ENCODE measurements around the gene SCN8A. TPM values are rescaled to one million over a fixed set of nuclear protein-coding genes. Genes with fewer than 3 reads are reported as not detected.

SCN8A gene
- total RNA-seq, 1 donor from 2014 or later = 1.3 TPM

GRCh38 chr12:51686727-51687126 is 95.7 kb downstream of the SCN8A start:
- H3K27me3 ChIP-seq (ENCODE audit: control insufficient read depth, insufficient read depth, low read length) = no peaks in the 10 kb centered on the region
- no peak for DNase-seq (ENCODE audit: low read depth)
- no peak overlapping the region for H3K4me3 ChIP-seq (ENCODE audit: low read depth, low read length)
- TF ChIP-seq, protein P1, sequence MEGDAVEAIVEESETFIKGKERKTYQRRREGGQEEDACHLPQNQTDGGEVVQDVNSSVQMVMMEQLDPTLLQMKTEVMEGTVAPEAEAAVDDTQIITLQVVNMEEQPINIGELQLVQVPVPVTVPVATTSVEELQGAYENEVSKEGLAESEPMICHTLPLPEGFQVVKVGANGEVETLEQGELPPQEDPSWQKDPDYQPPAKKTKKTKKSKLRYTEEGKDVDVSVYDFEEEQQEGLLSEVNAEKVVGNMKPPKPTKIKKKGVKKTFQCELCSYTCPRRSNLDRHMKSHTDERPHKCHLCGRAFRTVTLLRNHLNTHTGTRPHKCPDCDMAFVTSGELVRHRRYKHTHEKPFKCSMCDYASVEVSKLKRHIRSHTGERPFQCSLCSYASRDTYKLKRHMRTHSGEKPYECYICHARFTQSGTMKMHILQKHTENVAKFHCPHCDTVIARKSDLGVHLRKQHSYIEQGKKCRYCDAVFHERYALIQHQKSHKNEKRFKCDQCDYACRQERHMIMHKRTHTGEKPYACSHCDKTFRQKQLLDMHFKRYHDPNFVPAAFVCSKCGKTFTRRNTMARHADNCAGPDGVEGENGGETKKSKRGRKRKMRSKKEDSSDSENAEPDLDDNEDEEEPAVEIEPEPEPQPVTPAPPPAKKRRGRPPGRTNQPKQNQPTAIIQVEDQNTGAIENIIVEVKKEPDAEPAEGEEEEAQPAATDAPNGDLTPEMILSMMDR (IDR thresholded peaks at IDR 0.05; ENCODE audit: insufficient read depth, low read length, poor library complexity, severe bottlenecking) = no peak
- H3K36me3 ChIP-seq (ENCODE audit: control insufficient read depth, insufficient read depth, low read length) = no peaks in the 10 kb centered on the region

GRCh38 chr12:51687177-51687576 is 96.1 kb downstream of the SCN8A start:
- DNase-seq (ENCODE audit: low read depth) = no peak
- Histone ChIP-seq H3K27me3 (ENCODE audit: control insufficient read depth, insufficient read depth, low read length) (no peaks in the 10 kb centered on the region), H3K36me3 (ENCODE audit: control insufficient read depth, insufficient read depth, low read length) (no peaks in the 10 kb centered on the region), H3K4me3 (ENCODE audit: low read depth, low read length) (no peak overlapping the region)
- TF ChIP-seq, protein P1 (IDR thresholded peaks at IDR 0.05; ENCODE audit: insufficient read depth, low read length, poor library complexity, severe bottlenecking) = no peak

DNA sequence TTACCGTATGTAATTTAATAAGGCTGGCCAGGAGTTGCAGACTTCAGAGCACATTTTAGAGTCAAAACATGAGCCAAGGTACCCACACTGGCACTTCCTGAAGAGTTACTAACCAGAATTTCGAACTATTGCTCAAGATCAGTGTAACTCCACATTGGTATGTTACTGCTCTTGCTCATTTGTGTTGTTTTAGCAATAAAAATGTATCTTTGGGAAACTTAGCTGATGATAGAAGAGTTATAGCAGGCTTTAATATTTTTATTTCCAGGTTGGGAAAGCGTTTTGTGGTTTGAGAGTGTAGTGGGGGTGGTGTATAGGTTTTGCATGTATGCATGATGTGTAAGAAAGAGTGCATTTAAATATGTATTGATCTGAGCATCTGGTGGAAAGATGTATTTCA is 96.6 kb downstream of the SCN8A start:
- Histone ChIP-seq H3K4me3 (ENCODE audit: low read depth, low read length) (no peak overlapping the region), H3K36me3 (ENCODE audit: control insufficient read depth, insufficient read depth, low read length) (no peaks in the 10 kb centered on the region), H3K27me3 (ENCODE audit: control insufficient read depth, insufficient read depth, low read length) (no peaks in the 10 kb centered on the region)
- TF ChIP-seq, protein P1 (IDR thresholded peaks at IDR 0.05; ENCODE audit: insufficient read depth, low read length, poor library complexity, severe bottlenecking) = no peak
- DNase-seq (ENCODE audit: low read depth) = no peak

GRCh38 chr12:51689983-51690382 is 99.0 kb downstream of the SCN8A start:
- H3K27me3 ChIP-seq (ENCODE audit: control insufficient read depth, insufficient read depth, low read length) = no peaks in the 10 kb centered on the region
- no peak for DNase-seq (ENCODE audit: low read depth)
- H3K4me3 ChIP-seq (ENCODE audit: low read depth, low read length) = no peak overlapping the region
- TF ChIP-seq, protein P1 (IDR thresholded peaks at IDR 0.05; ENCODE audit: insufficient read depth, low read length, poor library complexity, severe bottlenecking) = no peak
- no peaks in the 10 kb centered on the region for H3K36me3 ChIP-seq (ENCODE audit: control insufficient read depth, insufficient read depth, low read length)

- no peak for DNase-seq (ENCODE audit: low read depth)
- Histone ChIP-seq H3K27me3 (ENCODE audit: control insufficient read depth, insufficient read depth, low read length) (no peaks in the 10 kb centered on the region), H3K4me3 (ENCODE audit: low read depth, low read length) (no peak overlapping the region), H3K36me3 (ENCODE audit: control insufficient read depth, insufficient read depth, low read length) (no peaks in the 10 kb centered on the region)
- TF ChIP-seq, protein P1 (IDR thresholded peaks at IDR 0.05; ENCODE audit: insufficient read depth, low read length, poor library complexity, severe bottlenecking) = no peak
Measured at GRCh38 chr12:51692016-51692415, 101.0 kb downstream of the SCN8A start.

- Histone ChIP-seq H3K36me3 (ENCODE audit: control insufficient read depth, insufficient read depth, low read length) (no peaks in the 10 kb centered on the region), H3K4me3 (ENCODE audit: low read depth, low read length) (no peak overlapping the region), H3K27me3 (ENCODE audit: control insufficient read depth, insufficient read depth, low read length) (no peaks in the 10 kb centered on the region)
- no peak for DNase-seq (ENCODE audit: low read depth)
- TF ChIP-seq, protein P1 (IDR thresholded peaks at IDR 0.05; ENCODE audit: insufficient read depth, low read length, poor library complexity, severe bottlenecking) = no peak
Measured at GRCh38 chr12:51693569-51693968, 102.5 kb downstream of the SCN8A start.
